ENCODE results near the gene GLI3.

- TF ChIP-seq CTCF (IDR thresholded peaks at IDR 0.05; ENCODE audit: low read length): no peak
- TF ChIP-seq EZH2 (optimal IDR thresholded peaks at IDR 0.05; ENCODE audit: low read depth, low read length): no peak
These were observed 101.3 kb downstream of the GLI3 start for GRCh38 chr7:42135728-42136127.
